Mesothelial cell of epicardium (in vitro differentiated cells): ENCODE measurements around the gene PKP4. TPM values are rescaled to one million over a fixed set of nuclear protein-coding genes. Genes with fewer than 3 reads are reported as not detected.
"Not testable (repeated sequence)": the region's sequence is repeated elsewhere in the genome, so short reads cannot be mapped to it uniquely, and the experiment has no call there.

Source experiments
- DNase-seq, 2 experiments: peaks; one replicate each; pipeline ENCODE4 v3.0.0; 2021; ENCODE audit warnings: low spot score in 2 of 2; ENCODE audit not compliant: unreplicated experiment in 2 of 2
- H3K27ac Mint-ChIP-seq: 2 replicates; pipeline ENCODE4 v1.8.0; 2021; ENCODE audit warnings: mixed read lengths
- H3K27me3 Mint-ChIP-seq: 2 replicates; pipeline ENCODE4 v1.8.0; 2021; ENCODE audit warnings: low read depth, mixed read lengths
- H3K36me3 Mint-ChIP-seq: 2 replicates; pipeline ENCODE4 v1.8.0; 2021; ENCODE audit warnings: mixed read lengths
- H3K4me1 Mint-ChIP-seq: 2 replicates; pipeline ENCODE4 v1.8.0; 2021; ENCODE audit warnings: mixed read lengths
- H3K4me3 Mint-ChIP-seq: 2 replicates; pipeline ENCODE4 v1.8.0; 2021; ENCODE audit warnings: mild to moderate bottlenecking, moderate library complexity, mixed read lengths
- H3K9me3 Mint-ChIP-seq: 2 replicates; pipeline ENCODE4 v1.8.0; 2021; ENCODE audit warnings: mixed read lengths
- CTCF ChIP-seq: fragments of 200-600 bp; sonication (generic); IDR thresholded peaks from one replicate; pipeline ENCODE4 v1.5.0; 2021; ENCODE audit warnings: antibody characterized with exemption; ENCODE audit not compliant: unreplicated experiment
- total RNA-seq: library from RNA; stranded (reverse); gene quantifications from 3 replicates; pipeline ENCODE4 v1.2.1, GENCODE V29; 2021

The PKP4 gene
- total RNA-seq, 1 donor from 2014 or later: 70.8 TPM

- no peak overlapping the region for H3K4me3 Mint-ChIP-seq
- peaks cover 55% of the 10 kb centered on the region for H3K4me1 Mint-ChIP-seq
- no peaks in the 10 kb centered on the region for H3K9me3 Mint-ChIP-seq
- peak overlapping the region; percentile 47 for H3K27ac Mint-ChIP-seq
- no peaks in the 10 kb centered on the region for H3K27me3 Mint-ChIP-seq
- no peak for DNase-seq
- H3K36me3 Mint-ChIP-seq: peaks cover 5% of the 10 kb centered on the region
- TF ChIP-seq CTCF: no peak
These were observed 6.8 kb downstream of the PKP4 start for GRCh38 chr2:158463496-158464095.

GRCh38 chr2:158464426-158465281 is 7.9 kb downstream of the PKP4 start:
- Mint-ChIP-seq H3K9me3 (no peaks in the 10 kb centered on the region), H3K27ac (no peak overlapping the region), H3K27me3 (no peaks in the 10 kb centered on the region), H3K4me1 (peaks cover 45% of the 10 kb centered on the region), H3K4me3 (no peak overlapping the region), H3K36me3 (peaks cover 7% of the 10 kb centered on the region)
- peak; percentile 58 for TF ChIP-seq CTCF
- DNase-seq: no peak

GRCh38 chr2:158467248-158467647 is 10.5 kb downstream of the PKP4 start:
- peaks cover 18% of the 10 kb centered on the region for H3K36me3 Mint-ChIP-seq
- H3K27ac Mint-ChIP-seq: no peak overlapping the region
- TF ChIP-seq CTCF: no peak
- H3K9me3 Mint-ChIP-seq: no peaks in the 10 kb centered on the region
- H3K4me3 Mint-ChIP-seq: no peak overlapping the region
- H3K4me1 Mint-ChIP-seq: peaks cover 28% of the 10 kb centered on the region
- no peaks in the 10 kb centered on the region for H3K27me3 Mint-ChIP-seq
- DNase-seq: no peak

- Mint-ChIP-seq H3K36me3 (peaks cover 26% of the 10 kb centered on the region), H3K4me1 (peaks cover 16% of the 10 kb centered on the region)
- not testable (repeated sequence) for DNase-seq, H3K4me3 Mint-ChIP-seq, H3K9me3 Mint-ChIP-seq, H3K27ac Mint-ChIP-seq, H3K27me3 Mint-ChIP-seq
These were observed 16.1 kb downstream of the PKP4 start for GRCh38 chr2:158472829-158473228.

GRCh38 chr2:158473300-158473699 is 16.5 kb downstream of the PKP4 start:
- H3K4me3 Mint-ChIP-seq, H3K9me3 Mint-ChIP-seq, DNase-seq, H3K27ac Mint-ChIP-seq, H3K27me3 Mint-ChIP-seq: not testable (repeated sequence)
- peaks cover 20% of the 10 kb centered on the region for H3K4me1 Mint-ChIP-seq
- peaks cover 26% of the 10 kb centered on the region for H3K36me3 Mint-ChIP-seq

GRCh38 chr2:158473719-158474392 is 17.1 kb downstream of the PKP4 start:
- peaks cover 5% of the 10 kb centered on the region for H3K9me3 Mint-ChIP-seq
- DNase-seq: no peak

GRCh38 chr2:158474526-158475011 is 17.8 kb downstream of the PKP4 start:
- DNase-seq, H3K4me3 Mint-ChIP-seq, H3K27me3 Mint-ChIP-seq, H3K9me3 Mint-ChIP-seq, H3K27ac Mint-ChIP-seq: not testable (repeated sequence)
- Mint-ChIP-seq H3K36me3 (peaks cover 24% of the 10 kb centered on the region), H3K4me1 (peaks cover 25% of the 10 kb centered on the region)

More at GRCh38 chr2:158473719-158474392, 17.1 kb downstream of the PKP4 start:
- TF ChIP-seq CTCF: no peak
- peaks cover 23% of the 10 kb centered on the region for H3K4me1 Mint-ChIP-seq
- H3K27me3 Mint-ChIP-seq: no peaks in the 10 kb centered on the region
- H3K27ac Mint-ChIP-seq: no peak overlapping the region
- peaks cover 26% of the 10 kb centered on the region for H3K36me3 Mint-ChIP-seq
- H3K4me3 Mint-ChIP-seq: no peak overlapping the region
